HG02970 (cell line): ENCODE results near the gene FNDC3B.
"Not testable (repeated sequence)": the region's sequence is repeated elsewhere in the genome, so short reads cannot be mapped to it uniquely, and the experiment has no call there.

ENCODE experiments used
- ATAC-seq: cut with Tn5 transposase; IDR thresholded peaks from one replicate; pipeline ENCODE4 v1.9.1; 2021; ENCODE audit warnings: mild to moderate bottlenecking, moderate library complexity, moderate number of reproducible peaks; ENCODE audit not compliant: unreplicated experiment, low FRiP score

The FNDC3B gene

DNA sequence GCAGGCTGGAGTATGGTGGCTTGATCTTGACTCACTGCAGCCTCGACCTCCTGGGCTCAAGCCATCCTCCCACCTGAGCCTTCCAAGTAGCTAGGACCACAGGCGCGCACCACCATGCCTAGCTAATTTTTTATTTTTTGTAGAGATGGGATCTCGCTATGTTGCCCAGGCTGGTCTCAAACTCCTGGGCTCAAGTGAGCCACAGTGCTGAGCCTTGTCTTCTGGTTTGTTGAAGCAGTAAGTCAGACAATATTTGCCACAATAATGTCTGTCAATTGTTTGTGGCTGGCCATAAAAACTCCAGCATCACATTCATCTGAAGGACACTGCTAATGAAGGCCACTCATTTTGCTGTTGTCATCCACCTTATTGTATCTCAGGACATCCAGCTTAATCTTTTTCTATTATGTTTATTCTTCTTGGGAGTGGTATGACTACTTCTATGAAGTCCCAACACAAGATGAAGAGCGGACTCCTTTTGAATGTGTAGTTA, 185.9 kb downstream of the FNDC3B start:
- ATAC-seq = no peak

DNA sequence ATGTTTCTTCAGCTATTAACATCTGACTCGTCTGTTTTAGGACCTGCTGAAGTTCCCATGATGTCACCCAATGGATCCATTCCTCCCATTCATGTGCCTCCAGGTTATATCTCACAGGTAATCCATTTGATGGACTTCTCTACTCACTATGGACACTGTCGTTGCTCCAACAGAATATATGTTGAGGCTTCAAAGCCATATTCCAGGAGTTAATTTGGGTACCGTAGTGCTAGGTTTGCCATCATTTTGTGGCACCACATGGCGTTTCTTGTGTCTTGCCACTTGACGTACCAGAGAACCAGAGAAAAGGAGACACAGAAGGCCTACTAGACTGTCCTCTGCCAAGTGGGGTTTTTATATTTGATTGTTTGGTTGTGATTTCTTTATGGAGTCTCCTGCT, 187.5 kb downstream of the FNDC3B start:
- ATAC-seq = no peak

DNA sequence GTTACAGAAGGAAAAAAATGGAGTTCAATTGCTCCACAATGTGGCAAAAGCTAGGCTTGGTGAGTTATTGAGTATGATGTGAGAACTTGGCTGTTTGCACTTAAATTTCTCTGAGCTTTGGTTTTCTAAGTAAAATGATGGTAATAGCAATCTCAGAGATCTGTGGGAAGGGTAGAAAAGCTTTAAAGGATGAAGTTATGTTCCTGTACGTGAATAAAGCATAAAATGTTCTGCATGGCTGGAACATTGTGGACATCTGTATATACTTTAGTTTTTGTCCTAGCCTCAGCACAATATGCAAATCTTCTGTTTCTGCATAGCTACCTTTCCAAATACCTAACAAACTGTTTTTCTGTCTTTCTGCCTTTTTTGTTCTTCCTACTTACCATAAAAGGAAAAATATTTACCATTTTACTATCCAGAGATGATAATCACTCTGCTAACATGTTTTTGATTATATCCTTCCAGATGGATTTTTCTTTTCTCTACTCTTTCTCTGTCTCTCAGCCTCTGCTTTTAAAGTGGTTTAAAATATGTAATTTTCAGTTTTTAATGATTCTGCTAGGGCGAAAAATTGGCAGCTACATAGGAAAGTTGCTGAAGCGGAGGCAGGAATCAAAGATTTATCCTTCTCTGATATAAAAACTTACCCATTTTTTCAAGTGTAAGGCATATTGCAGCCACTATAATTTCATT, 188.1 kb downstream of the FNDC3B start:
- ATAC-seq = no peak

DNA sequence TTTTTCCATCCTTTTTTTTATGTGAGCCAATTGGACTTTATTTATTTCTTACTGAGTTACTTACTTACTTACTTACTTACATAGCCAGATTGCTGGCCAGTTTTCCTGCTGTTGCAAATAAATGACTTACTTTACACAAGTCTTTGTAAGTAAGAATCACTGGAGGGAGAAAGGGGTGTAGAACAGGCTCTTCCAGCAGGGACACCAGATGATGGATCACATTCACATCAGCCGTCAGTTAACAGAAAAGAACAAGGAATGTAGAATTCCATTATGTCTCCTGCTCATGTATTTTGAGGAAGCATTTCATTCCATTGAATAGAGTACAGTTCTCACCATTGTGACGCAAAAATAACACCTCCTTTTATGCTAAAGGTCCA, 188.6 kb downstream of the FNDC3B start:
- no peak for ATAC-seq

DNA sequence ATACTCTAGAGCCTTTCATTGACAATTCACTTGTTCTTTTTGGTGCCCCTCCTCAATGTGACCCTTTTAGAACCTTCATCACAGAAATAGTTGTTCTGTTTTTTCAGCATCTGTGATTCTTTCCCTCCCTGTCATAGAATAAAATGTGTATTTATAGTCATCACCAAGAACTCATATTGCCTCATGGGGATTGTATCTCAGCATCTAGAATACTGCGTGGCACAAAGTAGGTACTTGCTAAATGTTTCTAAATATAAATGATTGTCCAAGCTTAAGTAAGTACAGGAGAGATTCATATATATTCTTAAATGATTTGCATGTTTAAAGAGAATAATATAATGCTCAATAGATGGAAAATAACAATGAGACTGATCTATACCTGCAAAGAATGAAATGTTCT, 190.1 kb downstream of the FNDC3B start:
- no peak for ATAC-seq

DNA sequence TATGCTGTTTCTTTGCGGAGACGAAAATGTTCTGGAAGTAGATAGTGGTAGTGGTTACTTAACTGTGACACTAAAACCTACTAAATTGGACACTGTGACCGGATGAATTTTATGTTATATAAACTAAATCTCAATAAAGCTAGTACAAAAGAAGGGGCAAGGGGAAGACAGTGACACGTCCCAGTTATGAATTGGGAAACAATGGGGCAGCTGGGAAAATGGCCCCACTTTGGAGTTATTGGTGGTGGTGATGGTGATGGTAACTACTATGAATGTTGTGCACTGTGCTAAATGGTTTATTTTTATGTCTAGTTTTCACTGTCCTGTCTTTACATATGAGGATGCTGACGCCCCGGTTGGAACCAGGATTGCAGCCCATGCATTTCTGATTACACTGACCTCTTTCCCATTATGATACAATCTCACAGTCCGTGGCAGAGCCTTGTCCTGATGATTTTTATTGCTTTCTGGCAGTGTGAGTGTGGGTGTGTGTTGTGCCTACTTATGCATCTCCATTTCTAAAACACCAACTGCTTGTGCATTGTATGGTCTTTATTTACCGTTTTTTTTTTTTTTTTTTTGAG, 192.0 kb downstream of the FNDC3B start:
- ATAC-seq = no peak

DNA sequence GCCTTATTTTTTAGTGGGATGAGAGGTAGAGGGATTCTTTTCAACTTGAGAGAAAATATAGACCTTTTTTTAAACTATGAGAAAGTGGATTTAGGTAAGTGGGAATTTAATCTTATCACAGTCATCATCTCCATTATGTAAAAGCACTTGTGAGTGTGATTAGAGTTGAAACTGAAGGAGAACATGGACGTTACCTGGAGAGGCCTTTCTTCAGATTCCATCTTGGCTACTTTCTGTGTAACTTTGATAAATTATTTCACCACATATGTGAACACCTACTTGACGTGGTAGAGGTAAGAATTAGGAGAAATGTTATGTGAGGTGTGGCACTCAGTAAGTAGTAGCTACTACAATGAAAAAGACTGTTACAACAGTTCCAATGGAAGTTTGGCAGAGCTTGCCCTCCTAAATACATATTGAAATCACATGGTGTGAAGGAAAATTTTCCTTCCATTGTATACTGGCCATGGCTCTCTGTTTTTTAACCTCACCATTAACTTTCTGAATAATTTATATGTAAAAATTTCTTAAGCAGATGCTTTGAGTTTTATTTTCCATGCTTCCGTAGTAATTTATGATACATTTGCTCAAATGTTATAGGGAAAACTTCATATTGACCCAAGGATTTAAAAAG, 193.3 kb downstream of the FNDC3B start:
- no peak for ATAC-seq

DNA sequence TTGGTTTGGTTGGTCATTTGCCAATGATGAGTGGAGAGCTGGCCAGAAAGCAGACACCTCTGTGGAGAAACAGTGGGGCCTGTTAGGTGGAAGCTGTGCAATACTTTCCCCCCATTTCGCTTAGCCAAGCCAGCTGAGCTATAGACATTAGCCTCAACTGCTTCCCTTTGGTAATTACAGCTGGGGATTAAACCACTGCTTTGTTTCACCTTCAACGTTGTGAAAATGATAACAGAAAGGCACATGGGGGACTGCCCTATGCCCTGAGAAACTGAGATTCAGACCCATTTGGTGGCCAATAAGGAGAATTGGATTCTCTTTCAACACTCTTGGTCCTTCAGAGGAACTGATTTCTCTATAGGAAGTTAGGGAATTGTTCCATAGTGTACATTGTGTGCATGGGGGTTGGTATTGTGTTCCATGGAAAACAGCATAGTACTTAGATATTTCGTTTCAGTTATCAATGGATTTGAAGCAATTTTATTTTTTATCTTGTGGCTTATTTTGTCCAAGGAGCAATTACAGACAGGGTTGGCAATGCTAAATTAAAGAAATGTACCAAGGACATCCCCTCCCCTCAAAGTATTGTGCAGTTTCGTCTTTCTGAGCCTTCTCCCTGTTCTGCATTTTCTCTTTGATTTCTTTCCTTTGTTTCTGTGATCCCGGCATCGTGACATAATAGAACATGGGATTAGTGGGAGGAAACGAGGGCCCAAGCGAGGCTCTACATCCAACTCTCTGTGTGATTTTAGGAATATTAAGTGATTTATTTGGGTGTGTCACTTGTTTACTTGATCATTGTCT, 194.3 kb downstream of the FNDC3B start:
- ATAC-seq = no peak

DNA sequence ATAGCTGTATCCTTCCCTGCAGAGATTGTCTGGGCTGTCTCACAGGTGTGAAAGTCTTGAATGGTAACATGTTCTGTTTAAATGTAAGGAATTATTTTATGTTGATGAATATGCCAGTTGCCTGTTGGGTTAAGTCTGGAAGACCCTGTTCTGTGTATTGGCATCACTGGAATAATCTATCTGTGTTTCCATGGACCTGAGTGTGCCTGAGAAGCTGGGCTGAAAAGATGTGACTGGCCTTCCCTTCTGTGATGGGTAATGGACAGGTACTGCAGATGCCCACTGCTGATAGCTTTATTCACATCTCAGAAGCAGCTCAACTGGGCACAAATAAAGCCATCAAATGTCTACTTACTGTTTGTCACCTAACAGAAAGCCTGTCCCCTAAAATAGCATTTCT, 196.3 kb downstream of the FNDC3B start:
- no peak for ATAC-seq

DNA sequence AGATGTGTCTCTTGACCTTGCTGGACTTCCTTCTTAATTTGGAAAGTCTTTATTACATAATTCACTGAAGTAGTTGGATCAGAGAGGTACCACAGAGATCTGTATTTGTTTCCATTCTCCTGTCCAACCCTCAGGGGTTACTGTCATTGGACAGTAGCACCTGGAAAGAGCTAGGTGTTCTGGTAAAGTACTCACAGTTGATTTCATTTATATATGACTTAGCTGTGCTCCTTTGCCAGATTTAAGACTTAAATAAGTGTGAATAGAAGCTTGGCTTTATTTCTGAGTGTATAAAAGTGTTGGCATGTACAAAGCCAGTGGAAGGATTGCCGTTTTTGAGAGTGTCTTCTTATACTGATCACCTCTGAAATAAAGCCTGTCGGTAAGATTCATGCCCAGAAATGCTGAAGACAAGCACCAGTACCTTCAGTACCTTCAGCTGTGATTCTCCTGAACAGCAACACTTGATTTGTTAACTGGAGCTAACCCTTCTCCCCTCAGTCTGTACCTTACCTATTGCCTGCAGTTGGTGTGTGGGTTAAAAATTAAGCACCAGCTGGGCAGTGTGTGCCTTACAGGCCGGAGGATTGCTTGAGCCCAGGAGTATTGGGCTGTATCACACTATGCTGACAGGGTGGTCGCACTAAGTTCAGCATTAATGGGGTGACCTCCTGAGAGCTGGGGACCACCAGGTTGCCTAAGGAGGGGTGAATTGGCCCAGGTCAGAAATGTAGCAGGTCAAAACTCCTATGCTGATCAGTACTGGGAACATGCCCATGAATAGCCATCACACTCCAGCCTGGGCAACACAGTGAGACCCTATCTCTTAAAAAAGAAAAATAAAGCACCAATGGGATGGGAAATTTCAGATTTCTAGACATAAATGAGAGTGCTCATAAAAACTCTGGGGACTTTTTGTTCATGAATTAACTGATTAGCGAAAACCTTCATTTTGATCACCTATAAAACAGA, 197.7 kb downstream of the FNDC3B start:
- no peak for ATAC-seq

DNA sequence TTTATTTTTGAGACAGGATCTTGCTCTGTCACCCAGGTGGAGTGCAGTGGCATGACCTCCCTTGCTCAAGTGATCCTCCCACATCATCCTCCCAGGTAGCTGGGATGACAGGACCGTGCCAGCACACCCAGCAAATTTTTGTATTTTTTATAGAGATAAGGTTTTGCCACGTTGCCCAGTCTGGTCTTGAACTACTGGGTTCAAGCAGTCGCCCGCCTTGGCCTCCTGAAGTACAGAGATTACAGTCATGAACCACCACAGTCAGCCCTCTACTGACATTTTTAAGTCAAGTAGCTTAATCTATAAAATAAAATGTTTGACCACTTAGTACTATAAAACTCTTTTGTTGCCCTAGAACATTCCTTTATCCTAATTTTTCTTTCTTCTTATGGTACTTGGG, 198.8 kb downstream of the FNDC3B start:
- no peak for ATAC-seq

DNA sequence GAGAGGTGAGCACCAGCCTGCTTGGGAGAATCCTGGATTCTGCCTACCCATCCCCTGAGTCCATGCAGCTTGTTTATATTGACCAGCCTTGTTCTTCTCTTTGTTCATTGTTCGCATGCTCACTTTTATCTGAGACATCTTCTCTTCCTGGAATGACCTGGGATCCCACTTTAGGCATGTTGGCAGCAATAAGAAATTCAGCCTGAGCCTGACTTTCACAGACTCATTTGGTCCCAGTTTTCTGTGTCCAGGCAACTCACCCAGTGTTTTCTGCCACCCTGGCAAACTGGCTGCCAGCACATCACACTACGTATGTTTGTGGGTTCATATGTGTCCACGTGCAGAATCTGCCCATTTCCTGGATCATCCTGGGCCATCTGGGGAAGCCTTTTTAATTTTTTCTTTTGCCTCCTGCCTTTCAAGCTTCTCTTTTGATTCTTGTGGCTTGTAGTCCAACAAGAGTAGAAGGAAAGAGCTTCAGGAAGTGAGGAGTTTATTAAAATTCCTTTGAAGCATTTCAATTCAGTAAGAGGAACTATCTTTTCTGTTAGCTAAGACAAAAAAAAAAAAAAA, 199.9 kb downstream of the FNDC3B start:
- ATAC-seq = no peak

DNA sequence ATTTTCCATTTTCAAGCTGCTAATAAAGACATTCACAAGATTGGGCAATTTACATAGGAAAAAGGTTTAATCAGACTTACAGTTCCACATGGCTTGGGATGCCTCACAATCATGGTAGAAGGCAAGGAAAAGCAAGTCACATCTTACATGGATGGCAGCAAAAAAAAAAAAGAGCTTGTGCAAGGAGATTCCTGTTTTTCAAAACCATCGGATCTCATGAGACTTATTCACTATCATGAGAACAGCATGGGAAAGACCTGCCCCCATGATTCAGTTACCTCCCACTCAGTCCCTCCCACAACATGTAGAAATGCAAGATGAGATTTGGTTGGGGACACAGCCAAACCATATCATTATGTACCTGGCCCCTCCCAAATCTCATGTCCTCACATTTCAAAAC, 202.0 kb downstream of the FNDC3B start:
- ATAC-seq = no peak

DNA sequence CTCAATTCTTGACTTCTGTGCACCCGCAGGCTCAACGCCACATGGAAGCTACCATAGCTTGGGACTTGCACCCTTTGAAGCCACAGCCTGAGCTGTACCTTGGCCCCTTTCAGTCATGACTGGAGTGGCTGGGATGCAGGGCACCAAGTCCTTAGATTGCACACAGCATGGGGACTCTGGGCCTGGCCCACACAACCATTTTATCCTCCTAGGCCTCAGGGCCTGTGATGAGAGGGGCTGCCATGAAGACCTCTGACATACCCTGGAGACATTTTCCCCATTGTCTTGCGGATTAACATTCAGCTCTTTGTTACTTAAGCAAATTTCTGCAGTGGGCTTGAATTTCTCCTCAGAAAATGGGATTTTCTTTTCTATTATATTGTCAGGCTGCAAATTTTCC, 203.1 kb downstream of the FNDC3B start:
- ATAC-seq = not testable (repeated sequence)

DNA sequence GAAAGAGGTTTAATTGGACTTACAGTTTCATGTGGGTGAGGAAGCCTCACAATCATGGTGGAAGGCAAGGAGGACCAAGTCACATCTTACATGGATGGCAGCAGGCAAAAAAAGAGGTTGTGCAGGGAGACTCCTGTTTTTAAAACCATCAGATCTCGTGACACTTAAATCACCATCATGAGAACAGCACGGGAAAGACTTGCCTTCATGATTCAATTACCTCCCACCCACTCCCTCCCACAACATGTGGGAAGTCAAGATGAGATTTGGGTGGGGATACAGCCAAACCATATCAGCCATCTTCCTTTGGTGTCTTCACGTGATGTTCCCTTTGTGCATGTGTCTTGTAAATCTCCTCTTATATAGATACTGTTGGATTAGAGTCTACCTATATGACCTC, 204.0 kb downstream of the FNDC3B start:
- not testable (repeated sequence) for ATAC-seq

DNA sequence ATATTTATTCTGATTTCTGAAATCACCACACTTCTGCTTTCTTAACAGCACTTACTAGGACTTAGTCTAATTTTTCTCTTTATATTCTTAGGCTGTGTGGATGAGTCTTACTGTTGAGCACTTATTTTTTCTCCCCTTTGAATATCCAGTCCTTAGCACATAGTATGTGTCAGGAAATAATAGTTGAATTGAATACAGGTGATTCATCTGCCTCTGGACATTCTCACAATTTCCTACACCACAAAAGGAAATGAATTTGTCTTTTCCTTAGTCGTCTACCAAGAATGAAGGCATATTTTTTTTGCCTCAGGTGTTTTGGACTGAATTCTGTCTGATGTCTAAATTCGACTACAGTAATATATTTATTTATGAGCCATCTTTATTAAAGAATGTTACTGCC, 204.6 kb downstream of the FNDC3B start:
- no peak for ATAC-seq

DNA sequence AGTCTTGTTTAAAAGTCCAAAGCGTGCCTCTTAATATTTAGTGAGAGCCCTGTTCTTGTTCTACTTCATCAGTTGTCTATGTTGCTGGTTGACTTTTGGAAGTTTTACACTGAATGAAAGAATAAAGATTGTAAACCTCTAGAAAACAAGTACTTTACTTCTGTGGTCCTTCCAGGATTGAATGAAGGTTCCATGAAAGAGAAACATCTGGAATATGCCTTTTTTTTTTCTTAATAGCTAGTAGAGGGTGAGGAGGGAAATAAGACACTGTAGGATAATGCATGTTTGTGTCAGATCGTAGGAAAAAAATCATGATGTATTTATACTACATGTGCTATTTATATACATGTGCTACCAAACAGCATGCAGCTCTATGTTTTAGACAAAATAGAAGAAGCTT, 205.9 kb downstream of the FNDC3B start:
- no peak for ATAC-seq

DNA sequence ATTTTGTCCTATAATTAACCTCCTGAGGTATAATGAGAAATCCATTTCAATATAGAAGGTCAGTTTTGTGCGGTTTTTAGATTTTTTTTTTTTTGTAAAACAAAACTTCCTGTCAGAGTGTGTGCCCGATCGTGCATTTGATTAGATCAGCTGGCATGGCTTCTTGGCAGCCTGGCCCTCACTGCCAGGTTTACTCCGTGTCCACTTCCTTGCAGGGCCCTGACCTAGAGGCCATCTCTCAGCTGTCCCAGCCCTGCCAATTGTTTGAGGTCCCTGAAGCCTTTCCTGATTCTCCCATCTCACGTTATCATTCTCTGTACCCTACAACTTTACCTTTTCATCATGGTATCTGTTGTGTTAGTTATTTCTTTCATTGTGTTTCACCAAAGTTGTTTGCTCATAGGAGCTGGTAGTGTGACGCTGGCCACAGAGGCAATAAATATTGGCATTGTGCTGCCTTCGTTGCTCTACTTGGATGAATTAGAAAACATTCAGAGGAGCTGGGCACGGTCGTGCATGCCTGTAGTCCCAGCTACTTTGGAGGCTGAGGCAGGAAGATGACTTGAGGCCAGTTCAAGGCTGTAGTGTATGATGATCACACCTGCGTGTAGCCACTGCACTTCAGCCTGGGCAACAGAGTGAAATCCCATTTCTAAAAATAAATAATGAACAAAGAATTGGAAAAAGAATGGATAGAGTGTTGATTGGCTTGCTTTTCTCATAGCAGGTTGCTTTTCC, 206.9 kb downstream of the FNDC3B start:
- ATAC-seq = no peak
